GM19452 (cell line): Measurements from ENCODE around the gene TSPAN4.

ENCODE experiments used
- ATAC-seq: cut with Tn5 transposase; IDR thresholded peaks from one replicate; pipeline ENCODE4 v1.9.1; 2021; ENCODE audit not compliant: unreplicated experiment

TSPAN4 gene

DNA sequence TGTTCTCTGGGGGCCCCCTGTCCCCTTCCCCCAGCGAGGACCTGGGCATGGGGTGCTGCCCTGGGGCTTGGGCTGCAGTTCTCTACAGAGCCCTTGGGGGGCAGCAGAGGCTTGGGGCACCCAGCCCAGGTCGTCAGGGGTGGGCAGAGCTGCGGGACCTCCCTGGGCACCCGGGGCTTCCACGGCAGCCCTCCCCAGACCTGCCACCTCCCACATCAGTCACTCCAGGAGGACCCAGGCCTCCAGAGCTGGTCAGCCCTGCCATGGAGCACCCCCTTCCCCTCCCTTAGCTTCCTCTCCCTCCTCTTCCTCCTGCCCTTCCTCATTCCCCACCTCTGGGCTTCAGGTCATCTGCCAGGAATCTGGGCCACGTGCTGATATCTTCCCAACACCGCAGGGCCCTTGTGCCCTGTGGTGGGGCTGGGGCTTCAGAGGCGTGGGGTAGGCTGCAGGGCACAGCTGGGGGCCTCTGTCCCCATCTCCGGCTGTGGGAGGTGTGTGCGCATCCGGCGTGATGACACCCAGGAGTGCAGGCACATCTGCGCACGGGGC lies 5.8 kb downstream of the TSPAN4 start:
- no peak for ATAC-seq

DNA sequence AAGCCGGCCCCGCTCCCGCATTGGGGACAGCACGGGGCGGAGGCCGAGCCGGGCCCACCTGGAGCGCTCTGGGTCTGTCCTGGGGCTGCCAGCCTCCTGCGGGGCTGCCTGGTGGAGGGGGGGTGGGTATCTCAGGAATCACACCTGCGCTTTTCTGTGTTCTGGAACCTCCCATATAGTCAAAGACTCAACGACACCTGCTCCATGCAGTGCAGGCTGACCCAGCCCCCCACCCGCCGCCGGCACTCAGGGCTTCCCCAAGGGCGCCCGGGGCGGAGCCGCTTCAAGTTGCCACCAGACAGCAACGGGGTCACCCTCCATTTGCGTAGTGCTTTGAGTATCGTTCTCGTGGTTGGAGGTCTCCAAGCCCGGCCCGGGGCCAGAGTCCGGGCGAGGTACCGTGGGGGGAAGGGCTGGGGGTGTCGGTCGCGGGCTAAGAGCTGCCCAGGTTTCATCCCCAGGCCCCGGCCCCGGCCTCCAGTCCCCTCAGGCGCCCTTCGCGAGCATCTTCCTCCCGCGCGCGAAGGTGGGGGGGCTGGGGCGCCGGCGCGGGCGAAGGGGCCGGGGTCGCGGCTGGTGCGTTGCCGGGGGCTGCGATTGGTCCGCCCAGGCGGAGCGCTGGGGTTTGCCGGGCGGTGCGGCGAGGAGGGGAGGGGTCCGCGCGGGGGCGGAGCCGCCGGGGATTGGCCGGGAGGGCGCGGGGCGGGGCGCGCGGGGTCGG lies 6.6 kb downstream of the TSPAN4 start:
- no peak for ATAC-seq

DNA sequence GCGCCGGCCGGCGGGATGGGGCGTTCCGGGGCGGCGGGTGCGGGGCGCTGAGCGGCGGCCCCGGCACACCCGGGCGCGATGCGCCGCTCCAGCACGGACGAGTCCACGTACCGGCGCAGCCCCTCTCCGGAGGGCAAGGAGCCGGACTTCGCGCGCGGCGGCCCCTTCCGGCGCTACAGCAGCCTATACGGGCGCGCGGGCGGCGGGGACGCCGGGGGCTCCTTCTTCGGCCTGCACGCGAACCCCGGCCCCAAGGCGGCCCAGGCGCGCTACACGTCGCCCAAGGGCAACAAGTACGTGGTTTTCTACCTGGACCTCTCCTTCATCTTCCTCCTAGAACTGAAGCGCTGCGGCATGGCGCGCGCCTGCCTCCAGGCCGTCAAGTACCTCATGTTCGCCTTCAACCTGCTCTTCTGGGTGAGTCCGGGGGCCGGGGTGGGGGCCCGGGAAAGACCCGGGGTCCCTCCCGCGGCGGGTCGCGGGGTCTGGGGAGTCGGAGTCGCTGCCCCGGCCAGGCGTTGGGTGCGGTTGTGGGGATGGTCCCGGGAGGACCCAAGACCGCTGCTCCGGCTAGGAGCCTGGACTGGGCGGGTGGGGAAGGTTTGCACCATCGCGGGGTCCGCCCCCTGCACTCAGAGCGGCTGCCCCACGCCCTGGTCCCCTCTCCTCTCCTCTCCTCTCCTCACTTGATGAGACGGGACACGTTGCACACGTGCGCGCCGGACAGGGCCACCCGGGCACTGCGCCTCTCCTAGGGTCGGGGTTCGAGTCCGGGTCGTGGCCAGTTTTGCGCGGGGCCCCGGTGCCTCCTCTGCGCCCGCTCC lies 7.5 kb downstream of the TSPAN4 start:
- ATAC-seq = no peak

- ATAC-seq = no peak
These were observed 8.4 kb downstream of the TSPAN4 start for GRCh38 chr11:850775-851763.

DNA sequence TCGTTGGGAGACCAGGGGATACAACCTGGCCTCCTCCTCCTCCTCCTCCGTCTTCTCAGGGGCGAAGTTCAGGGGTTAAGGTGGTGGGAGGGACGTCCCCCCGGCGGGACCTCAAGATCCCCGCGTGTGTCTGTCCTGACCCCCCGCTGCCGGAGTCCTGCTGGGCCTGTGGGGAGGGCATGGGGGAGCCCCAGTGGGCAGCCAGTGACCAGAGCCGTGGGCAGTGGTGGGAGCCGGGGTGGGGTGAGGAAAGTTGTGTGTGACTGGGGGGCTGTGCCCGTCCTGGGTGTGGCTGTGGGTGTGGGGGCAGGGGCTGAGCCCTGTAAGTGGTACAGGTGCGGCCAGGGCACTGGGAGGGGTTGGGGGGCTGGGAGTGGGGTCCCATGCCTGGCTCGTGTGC lies 10.1 kb downstream of the TSPAN4 start:
- no peak for ATAC-seq

DNA sequence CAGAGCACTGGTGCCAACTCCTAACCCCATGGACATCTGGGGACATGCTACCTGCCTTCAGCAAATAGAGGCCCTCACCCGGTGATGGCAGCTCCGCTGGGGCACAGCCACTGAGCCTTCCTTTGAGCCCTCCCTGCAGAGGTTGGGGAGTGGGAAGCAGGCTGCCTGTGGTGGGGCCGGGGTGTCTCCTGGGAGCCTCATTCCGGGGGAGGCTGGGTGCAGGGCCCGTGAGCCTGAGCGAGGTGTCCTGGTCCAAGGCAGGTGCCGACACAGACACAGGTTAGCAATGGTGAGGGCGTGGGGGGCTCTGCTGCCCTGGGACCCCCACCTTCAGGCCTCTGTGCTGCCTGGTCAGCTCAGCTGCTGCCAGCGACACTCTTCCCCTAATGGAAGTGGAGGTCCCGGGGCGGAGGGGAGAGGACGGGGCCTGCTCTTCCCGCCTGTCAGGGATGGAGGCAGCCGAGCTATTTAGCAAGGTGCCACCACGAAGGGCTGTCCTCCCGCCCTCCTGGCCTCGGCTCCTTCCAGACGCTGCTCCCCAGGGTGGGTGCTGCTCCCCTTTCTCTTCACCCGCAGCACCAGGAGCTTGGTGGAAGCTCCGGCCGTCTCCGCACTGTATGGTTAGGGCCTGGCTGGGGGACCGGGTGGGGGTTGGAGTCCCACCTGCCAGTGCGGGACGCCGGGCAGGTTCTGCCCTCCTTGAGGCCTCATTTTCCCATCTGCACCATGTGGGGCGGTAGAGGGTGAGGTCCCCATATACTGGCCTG lies 11.2 kb downstream of the TSPAN4 start:
- ATAC-seq = no peak

- ATAC-seq = no peak
These were observed 12.1 kb downstream of the TSPAN4 start for GRCh38 chr11:854601-855329.

DNA sequence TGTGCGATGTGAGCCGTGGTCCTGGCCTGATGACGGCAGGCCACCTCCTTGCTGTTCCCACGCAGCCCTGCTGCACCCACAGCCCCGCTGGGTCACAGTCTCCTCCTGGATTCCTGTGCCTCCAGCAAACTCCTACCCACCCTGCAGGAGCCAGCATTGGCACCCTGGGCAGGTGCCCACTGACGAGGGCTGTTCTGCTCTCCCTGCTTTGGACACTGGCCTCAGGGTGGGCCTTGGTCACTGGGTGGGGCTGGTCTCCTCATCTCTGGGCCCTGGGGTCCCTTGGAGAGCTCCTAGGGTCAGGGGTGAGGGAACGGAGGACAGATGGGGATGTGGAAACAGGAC lies 12.7 kb downstream of the TSPAN4 start:
- ATAC-seq = no peak

DNA sequence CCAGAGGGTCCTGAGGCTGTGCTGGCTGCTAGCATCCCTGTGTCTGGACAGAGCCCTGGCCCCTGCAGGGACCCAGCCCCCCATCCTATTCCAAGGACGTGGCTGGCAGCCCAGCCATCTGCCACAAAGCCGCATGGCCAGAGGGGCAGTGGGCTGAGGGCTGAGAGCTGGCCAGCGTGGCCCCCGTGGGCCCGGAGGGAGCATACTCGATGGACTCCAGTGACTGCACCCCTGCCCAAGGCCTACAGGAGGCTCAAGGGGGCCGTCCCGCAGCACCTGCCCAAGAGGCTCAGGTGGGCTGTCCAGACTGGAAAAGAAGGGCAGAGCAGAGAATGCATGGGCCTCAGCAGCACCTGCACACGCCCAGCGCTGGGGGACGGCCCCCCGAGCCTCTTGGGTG lies 13.1 kb downstream of the TSPAN4 start:
- no peak for ATAC-seq

GRCh38 chr11:856397-856796 lies 13.7 kb downstream of the TSPAN4 start:
- no peak for ATAC-seq

DNA sequence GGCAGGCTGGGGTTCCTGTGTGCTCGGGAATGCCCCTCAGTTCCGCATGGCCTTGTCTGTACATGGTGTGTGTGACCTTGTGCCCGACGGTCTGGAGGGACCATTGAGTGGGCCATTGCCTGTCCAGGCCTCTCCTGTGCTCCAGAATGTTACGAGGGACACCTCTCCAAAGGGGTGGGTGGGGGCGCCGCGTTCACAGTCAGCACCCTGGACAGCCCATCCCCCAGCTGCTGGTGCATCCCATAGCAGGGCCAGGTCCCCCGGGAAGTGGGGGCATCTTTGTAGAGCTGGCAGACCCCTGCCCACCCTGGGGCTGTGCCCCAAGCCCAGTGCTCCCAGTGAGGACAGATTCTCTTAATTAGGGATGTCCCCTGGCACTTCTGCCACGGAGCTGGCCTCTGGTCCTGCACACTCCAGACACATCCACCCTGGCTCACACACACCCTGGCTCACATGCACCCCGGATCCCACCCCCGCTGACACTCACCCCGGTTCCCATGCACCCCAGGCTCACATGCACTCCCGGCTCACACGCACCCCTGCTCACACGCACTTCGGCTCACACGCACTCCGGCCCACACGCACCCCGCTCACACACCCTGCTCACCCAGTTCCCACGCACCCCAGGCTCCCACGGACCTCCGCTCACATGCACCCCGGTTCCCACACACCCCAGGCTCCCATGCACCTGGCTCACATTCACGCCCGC lies 15.6 kb downstream of the TSPAN4 start:
- no peak for ATAC-seq

- ATAC-seq = no peak
These were observed 16.2 kb downstream of the TSPAN4 start for GRCh38 chr11:858762-859339.

GRCh38 chr11:859394-860131 lies 16.9 kb downstream of the TSPAN4 start:
- ATAC-seq = no peak

DNA sequence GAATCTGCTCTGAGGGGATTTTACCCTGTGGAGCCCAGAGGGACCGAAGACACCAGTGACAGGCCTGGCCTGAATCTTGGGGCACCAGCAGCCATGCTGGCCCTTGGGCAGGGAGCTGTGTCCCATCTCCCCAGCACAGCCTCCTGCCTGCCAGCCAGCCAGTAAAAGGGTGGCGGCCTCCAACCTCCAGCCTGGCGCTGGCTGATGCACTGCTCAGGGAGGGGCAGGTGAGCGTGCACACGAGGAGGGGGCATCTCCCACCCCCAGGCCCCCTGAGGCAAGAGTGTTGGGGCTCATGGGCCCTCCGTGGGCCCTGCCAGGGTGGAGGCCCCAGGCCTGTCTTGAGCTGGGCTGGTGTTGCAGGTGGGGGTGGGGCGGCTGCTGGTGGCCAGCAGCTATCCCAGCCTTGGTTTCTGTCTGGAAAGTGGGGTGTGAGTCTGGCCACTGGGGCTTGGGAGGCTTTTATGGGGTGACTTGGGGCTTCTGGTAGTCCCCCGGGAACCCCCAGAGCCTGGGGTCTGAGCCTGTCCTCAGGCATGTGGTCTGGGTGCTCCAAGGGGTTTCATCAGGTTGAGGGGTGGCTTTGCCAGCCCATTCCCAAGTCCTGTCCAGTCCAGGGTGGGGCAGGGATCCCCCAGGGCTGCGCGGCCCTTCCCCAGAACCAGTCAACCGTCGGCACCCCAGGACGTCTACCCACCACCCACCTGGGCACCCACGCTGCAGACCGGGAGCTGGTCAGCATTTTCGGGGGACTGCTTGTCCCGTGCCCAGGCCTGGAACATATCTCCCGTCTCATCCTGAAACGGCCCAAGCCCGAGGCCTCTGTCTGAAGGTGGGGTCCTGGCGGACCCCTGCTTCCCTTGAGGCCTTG lies 17.8 kb downstream of the TSPAN4 start:
- no peak for ATAC-seq

DNA sequence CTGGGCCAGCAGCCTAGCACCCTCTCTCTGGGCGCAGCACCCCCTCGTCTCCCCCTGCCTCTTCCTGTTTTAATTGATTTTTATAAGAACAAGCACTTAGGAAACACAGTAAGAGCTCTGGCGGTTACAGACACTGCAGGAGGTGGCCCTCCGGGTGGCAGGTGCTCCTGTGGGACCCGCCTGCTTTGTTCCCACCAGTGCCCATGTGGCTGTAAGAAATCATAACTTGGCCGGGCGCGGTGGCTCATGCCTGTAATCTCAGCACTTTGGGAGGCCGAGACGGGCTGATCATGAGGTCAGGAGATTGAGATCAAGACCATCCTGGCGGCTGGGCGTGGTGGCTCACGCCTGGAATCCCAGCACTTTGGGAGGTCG lies 18.4 kb downstream of the TSPAN4 start:
- no peak for ATAC-seq

DNA sequence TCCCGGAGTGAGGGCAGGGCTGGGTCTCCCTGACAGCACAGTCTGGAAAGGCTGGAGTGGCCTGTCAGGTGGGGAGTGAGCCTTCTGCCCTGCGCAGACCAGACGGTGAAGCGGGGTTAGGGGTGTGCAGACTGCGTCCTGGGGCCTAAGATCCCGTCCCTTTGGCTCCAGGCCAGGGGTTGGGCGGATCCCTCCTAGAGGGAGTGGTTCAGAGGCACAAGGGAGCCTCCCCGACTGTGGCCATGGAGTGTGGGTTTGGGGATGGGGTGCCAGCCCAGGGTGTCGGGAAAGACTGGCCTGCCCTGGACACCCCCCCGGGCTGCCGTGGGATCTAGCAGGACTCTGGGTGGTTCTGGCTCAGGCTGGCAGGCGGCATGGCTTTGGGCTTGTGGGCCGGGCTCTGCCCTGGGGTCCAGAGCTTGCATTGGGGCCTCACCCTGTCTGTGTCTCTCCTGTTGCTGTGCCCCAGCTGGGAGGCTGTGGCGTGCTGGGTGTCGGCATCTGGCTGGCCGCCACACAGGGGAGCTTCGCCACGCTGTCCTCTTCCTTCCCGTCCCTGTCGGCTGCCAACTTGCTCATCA lies 19.5 kb downstream of the TSPAN4 start:
- no peak for ATAC-seq

DNA sequence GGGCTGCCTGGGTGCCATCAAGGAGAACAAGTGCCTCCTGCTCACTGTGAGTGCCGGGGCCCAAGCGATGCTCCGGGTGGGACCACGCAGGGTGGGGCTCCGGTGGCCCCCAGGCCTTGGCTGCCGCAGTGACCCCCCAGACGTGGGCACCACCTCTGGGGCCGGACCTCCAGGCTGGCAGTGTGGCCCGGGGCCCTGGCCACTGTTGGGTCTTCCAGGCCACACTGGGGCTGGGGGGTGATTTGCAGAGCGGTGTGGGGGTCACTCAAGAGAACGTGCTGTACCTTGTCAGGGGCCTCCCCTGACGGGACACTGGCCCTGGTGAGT lies 20.0 kb downstream of the TSPAN4 start:
- no peak for ATAC-seq
